Left lung (tissue), 10 donors: ENCODE results near the gene SIGLEC7. TPM values are rescaled to one million over a fixed set of nuclear protein-coding genes. Genes with fewer than 3 reads are reported as not detected.
"Not testable (repeated sequence)": the region's sequence is repeated elsewhere in the genome, so short reads cannot be mapped to it uniquely, and the experiment has no call there.

Experiments used
- ATAC-seq: fragments of 200-7000 bp; cut with Tn5 transposase; one replicate; pipeline ENCODE4 v1.9.1; 2020; ENCODE audit warnings: moderate library complexity
- DNase-seq, 4 donors: peaks; one replicate each; pipeline ENCODE4 v3.0.0-alpha.2; 2013 to 2020
- H3K27ac ChIP-seq, 2 donors: fragments of 200-600 bp; sonication (generic) in 1 of 2; one replicate each; pipeline versions ENCODE4 v1.5.0 to v1.8.0; 2020 to 2021
- H3K27me3 ChIP-seq, 2 donors: fragments of 200-600 bp; sonication (generic) in 1 of 2; one replicate each; pipeline versions ENCODE4 v1.5.0 to v1.8.0; 2020 to 2021
- H3K36me3 ChIP-seq, 2 donors: fragments of 200-600 bp; sonication (generic) in 1 of 2; one replicate each; pipeline versions ENCODE4 v1.5.0 to v1.8.0; 2020 to 2021
- H3K4me1 ChIP-seq, 2 donors: fragments of 200-600 bp; one replicate each; pipeline ENCODE4 v1.8.0; 2021
- H3K4me3 ChIP-seq, 2 donors: fragments of 200-600 bp; sonication (generic) in 1 of 2; one replicate each; pipeline versions ENCODE4 v1.5.0 to v1.8.0; 2020 to 2021; ENCODE audit warnings: mild to moderate bottlenecking in 1 of 2
- H3K9me3 ChIP-seq, 2 donors: fragments of 200-600 bp; sonication (generic) in 1 of 2; one replicate each; pipeline versions ENCODE4 v1.5.0 to v1.8.0; 2020 to 2021
- intact Hi-C, 2 donors: fragments of 100-400 bp; cut with DNase I; formaldehyde crosslinking; loops; one replicate each; pipeline versions ENCODE4 v1.11.2 to v1.14.2; 2022
- polyA plus RNA-seq, 6 donors: library from polyadenylated mRNA; unstranded; fragments of 120-200 nt; gene quantifications; one replicate each; pipeline ENCODE4 v1.2.1, GENCODE V29; 2013; ENCODE audit not compliant: insufficient read length in 6 of 6
- total RNA-seq, 2 donors: library from RNA; stranded (reverse); fragmentation: NEBNext Ultra II Directional; extraction: Animal tissue kit (Norgen Biotek cat#: 25700); gene quantifications; one replicate each; pipeline ENCODE4 v1.2.1, GENCODE V29; 2021
- TF ChIP-seq, protein P1 (sequence below), 2 donors: fragments of 200-600 bp; sonication (generic) in 1 of 2; IDR thresholded peaks; one replicate each; pipeline versions ENCODE4 v1.5.0 to v1.8.0; 2021; ENCODE audit warnings: antibody characterized with exemption in 2 of 2
- donor health status: DM: no; HTN: yes; CAD: no.
- donor health status: DM: no; HTN: no; CAD: no.

The SIGLEC7 gene
- total and polyA plus RNA-seq, 8 donors = 0.63 to 10.4 (median 0.78) TPM

DNA sequence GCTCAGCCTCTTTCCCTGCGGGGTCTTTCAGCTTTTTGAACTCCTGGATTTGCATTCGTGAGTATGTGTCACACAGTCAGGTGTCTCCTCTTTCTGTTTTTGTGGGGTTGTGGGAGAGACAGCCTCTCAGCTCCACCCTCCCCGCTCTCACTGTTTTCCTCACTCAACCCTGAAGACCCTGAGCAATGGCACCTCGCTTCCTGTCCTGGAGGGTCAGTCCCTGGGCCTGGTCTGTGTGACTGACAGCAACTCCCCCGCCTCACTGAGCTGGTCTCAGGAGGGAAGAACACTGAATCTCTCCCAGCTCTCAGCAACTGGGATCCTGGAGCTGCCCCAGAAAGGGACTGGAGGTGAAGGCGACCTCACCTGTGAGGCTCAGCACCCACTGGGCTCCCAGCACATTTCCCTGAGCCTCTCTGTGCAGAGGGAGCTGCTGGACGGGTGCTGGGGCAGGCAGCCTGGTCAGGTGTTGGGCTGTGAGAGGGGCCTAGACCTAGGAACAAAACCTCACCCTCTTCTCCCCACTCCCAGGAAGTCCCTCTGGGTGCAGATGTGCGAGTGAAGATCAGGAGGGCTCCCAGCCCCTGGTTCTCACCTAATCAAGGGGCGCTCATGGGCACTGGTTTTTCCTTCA, 4.2 kb upstream of the SIGLEC7 start:
- peaks cover 0 to 2% of the 10 kb centered on the region in 2 donors for H3K9me3 ChIP-seq

DNA sequence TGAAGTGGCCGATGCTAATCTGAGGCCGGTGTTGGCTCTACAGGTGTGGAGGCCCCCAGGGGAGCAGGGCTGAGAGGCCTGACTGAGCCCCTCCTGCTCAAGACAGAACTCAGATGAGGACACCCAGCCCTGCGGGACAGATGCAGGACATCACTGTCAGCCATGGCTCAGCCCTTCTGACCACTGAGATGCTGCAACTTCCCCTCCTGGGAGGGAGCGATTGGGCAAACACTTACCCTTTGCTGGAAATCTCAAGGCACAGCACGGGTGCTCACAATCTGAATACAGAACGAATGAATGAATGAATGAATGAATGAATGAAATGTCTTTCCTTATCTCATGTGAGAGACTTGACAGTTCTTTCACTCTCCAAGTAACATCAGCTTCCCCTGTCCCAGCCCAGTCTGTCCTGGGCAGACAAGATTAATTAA, 3.5 kb upstream of the SIGLEC7 start:
- Histone ChIP-seq H3K4me3 (no peak overlapping the region), H3K9me3 (peaks cover 0 to 2% of the 10 kb centered on the region in 2 donors), H3K27me3 (peaks cover 0 to 41% of the 10 kb centered on the region in 2 donors), H3K4me1 (peaks cover 0 to 91% of the 10 kb centered on the region in 2 donors), H3K27ac (peak overlapping the region; percentile 59 to 93), H3K36me3 (no peaks in the 10 kb centered on the region)
- TF ChIP-seq, protein P1, sequence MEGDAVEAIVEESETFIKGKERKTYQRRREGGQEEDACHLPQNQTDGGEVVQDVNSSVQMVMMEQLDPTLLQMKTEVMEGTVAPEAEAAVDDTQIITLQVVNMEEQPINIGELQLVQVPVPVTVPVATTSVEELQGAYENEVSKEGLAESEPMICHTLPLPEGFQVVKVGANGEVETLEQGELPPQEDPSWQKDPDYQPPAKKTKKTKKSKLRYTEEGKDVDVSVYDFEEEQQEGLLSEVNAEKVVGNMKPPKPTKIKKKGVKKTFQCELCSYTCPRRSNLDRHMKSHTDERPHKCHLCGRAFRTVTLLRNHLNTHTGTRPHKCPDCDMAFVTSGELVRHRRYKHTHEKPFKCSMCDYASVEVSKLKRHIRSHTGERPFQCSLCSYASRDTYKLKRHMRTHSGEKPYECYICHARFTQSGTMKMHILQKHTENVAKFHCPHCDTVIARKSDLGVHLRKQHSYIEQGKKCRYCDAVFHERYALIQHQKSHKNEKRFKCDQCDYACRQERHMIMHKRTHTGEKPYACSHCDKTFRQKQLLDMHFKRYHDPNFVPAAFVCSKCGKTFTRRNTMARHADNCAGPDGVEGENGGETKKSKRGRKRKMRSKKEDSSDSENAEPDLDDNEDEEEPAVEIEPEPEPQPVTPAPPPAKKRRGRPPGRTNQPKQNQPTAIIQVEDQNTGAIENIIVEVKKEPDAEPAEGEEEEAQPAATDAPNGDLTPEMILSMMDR (IDR thresholded peaks at IDR 0.05) = no peak
- intact Hi-C loops = no loop called here
- ATAC-seq (peak; percentile 50), DNase-seq (peak in 3 of 4 donors; percentile 53 to 86 (median 76))

More for the DNA sequence above, 4.2 kb upstream of the SIGLEC7 start:
- Histone ChIP-seq H3K27me3 (peaks cover 0 to 37% of the 10 kb centered on the region in 2 donors), H3K27ac (peak overlapping the region; percentile 39 to 93), H3K4me1 (peaks cover 0 to 93% of the 10 kb centered on the region in 2 donors), H3K36me3 (no peaks in the 10 kb centered on the region), H3K4me3 (no peak overlapping the region)
- ATAC-seq (no peak), DNase-seq (no peak)
- TF ChIP-seq, protein P1 (IDR thresholded peaks at IDR 0.05) = no peak
- intact Hi-C loops = no loop called here

DNA sequence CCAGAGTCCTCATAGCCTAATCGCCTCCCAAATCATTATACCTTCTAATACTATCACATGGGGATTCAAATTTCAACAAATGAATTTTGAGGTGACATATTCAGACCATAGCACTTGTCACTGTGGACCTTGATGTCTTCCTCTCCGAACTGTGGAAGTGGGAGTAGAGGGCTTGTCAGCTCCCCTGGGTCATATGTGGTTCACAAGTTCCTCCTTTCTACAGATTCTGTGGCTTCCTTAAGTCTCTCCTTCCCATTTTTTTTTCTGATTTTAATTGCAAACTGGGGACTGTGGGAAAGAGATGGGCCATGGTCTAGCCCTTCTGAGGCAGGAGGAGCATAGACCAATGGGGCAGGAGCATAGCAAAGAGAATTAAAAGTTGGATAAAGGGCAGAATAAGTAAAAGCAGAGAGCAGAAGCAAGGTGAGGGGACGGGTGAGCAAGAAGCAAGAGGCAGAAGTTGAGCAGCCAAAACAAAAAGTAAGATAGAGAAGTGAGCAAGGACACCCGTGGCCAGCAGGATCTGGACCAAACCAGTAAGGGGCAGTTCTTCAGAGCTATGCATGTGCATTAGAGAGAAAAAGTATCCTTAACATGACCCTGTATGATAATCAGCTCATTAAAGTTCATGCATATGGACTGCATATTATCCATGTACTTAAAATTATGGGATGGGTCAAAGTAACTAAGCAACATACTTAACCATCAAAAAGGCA, 2.6 kb upstream of the SIGLEC7 start:
- ATAC-seq (peak; percentile 46), DNase-seq (no peak)
- H3K9me3 ChIP-seq = peaks cover 0 to 2% of the 10 kb centered on the region in 2 donors
- H3K27ac ChIP-seq = peak overlapping the region; percentile 59 to 93
- H3K27me3 ChIP-seq = peaks cover 0 to 50% of the 10 kb centered on the region in 2 donors
- peaks cover 0 to 93% of the 10 kb centered on the region in 2 donors for H3K4me1 ChIP-seq
- H3K36me3 ChIP-seq = no peaks in the 10 kb centered on the region
- no peak overlapping the region for H3K4me3 ChIP-seq
- intact Hi-C loops = no loop called here
- TF ChIP-seq, protein P1 (IDR thresholded peaks at IDR 0.05) = no peak

DNA sequence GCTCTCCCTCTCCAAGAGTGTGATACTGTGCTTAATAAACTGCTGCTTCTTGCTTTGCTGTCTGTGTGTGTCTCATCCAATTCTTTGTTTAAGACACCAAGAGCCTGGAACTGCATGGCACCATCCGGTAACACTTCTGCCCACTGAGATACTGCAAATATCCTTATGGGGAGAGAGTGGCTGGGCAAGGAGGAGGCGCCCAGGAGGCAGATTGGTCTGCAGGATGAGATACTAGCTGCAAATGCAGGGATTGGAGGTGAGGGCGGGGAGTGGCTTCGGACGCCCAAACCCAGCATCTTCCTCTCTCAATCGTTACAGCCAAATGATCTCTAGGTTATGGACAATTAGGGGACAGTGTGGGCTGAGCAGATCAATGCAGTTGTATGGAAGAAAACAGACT, 1.7 kb upstream of the SIGLEC7 start:
- H3K36me3 ChIP-seq = no peaks in the 10 kb centered on the region
- H3K27ac ChIP-seq = peak overlapping the region in 1 of 2 donors; percentile 93
- H3K27me3 ChIP-seq = peaks cover 0 to 54% of the 10 kb centered on the region in 2 donors
- H3K4me3 ChIP-seq = no peak overlapping the region
- H3K9me3 ChIP-seq = no peaks in the 10 kb centered on the region
- intact Hi-C loops = no loop called here
- TF ChIP-seq, protein P1 (IDR thresholded peaks at IDR 0.05) = no peak
- ATAC-seq = no peak
- peaks cover 0 to 92% of the 10 kb centered on the region in 2 donors for H3K4me1 ChIP-seq
- DNase-seq = no peak

DNA sequence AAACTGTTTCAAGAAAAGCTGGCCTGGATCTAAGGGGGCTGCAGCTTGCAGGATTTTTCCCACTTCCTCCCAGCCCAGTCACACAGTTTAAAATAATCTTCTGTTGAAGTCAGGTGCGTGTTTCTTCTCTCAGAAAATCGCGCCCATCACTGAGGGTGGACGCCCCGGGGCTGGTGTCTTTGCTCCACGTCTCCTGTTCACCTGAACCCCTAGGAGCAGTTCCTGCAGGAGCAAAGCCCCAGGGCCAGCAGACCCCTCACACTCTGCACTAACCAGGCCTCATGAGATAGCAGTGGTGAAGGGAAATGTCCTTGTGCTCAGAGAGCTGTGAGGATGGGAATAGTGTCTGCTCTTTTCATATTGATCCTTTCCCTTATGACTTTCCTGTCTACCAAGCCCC, 920 bp upstream of the SIGLEC7 start:
- Histone ChIP-seq H3K9me3 (no peaks in the 10 kb centered on the region), H3K4me1 (peaks cover 0 to 88% of the 10 kb centered on the region in 2 donors), H3K27me3 (peaks cover 0 to 54% of the 10 kb centered on the region in 2 donors), H3K27ac (peak overlapping the region in 1 of 2 donors; percentile 81), H3K4me3 (no peak overlapping the region), H3K36me3 (no peaks in the 10 kb centered on the region)
- intact Hi-C loops = no loop called here
- TF ChIP-seq, protein P1 (IDR thresholded peaks at IDR 0.05) = no peak
- ATAC-seq (no peak), DNase-seq (no peak)

DNA sequence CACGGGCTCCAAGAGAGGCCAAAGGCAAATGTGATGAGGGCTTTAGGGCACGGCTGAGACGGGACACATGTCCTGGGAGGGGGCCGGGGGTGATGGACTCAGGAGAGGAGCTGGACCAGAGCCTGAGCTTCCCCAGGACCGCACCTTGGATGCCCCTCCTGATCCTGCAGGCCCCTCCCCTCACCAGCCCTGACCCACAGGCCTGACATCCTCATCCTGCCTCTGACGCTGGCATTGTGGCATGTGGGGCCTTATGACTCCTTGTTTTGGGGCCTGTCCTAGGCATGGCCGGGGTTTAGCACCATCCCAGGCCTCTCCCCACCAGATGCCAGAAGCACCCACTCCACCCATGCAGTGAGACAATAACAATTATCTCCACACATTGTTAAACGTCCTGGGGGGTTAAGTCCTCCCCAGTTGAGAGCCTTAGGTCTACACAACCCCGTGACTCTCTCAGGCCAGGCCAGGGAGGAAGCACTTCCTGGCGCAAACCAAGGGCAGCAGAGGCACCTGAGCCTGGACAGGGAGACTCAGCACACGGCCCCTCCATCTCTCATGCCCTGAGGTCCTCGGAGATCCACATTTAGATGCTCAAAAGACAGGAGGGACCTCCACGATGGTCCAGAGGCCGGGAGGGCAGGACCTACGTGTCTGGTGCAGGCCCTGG, 841 bp downstream of the SIGLEC7 start:
- H3K36me3 ChIP-seq, intact Hi-C loops, DNase-seq, H3K9me3 ChIP-seq: not testable (repeated sequence)
- Histone ChIP-seq H3K4me1 (peaks cover 0 to 78% of the 10 kb centered on the region in 2 donors), H3K27ac (peak overlapping the region in 1 of 2 donors; percentile 81), H3K4me3 (peak overlapping the region in 1 of 2 donors; percentile 19), H3K27me3 (peaks cover 0 to 54% of the 10 kb centered on the region in 2 donors)
- peak; percentile 8 for ATAC-seq
